H9 (cell line): ENCODE results near the gene HS6ST1. TPM values are rescaled to one million over a fixed set of nuclear protein-coding genes. Genes with fewer than 3 reads are reported as not detected.

ENCODE experiments used
- DNase-seq: peaks from one replicate; pipeline ENCODE4 v3.0.0-alpha.2; 2017
- H2AFZ ChIP-seq: one replicate; pipeline ENCODE4 v1.6.1; 2013; ENCODE audit warnings: mild to moderate bottlenecking, low read length, control low read depth, moderate library complexity
- H2AK5ac ChIP-seq: 2 replicates; pipeline ENCODE4 v1.6.1; 2013; ENCODE audit warnings: low read length, control low read depth, mixed read lengths; ENCODE audit not compliant: insufficient read length
- H2BK120ac ChIP-seq: one replicate; pipeline ENCODE4 v1.6.1; 2013; ENCODE audit warnings: low read depth, mild to moderate bottlenecking, low read length, control low read depth, inconsistent platforms; ENCODE audit not compliant: poor library complexity, severe bottlenecking
- H2BK12ac ChIP-seq: 2 replicates; pipeline ENCODE4 v1.6.1; 2013; ENCODE audit warnings: low read length, control low read depth, mixed read lengths, low read depth; ENCODE audit not compliant: insufficient read length
- H2BK15ac ChIP-seq: 2 replicates; pipeline ENCODE4 v1.6.1; 2013; ENCODE audit warnings: low read depth, low read length, control low read depth
- H2BK20ac ChIP-seq: one replicate; pipeline ENCODE4 v1.6.1; 2013; ENCODE audit warnings: low read depth, mild to moderate bottlenecking, low read length, control low read depth, inconsistent platforms; ENCODE audit not compliant: poor library complexity, severe bottlenecking
- H2BK5ac ChIP-seq: 2 replicates; pipeline ENCODE4 v1.6.1; 2013; ENCODE audit warnings: low read length, control low read depth, mixed read lengths; ENCODE audit not compliant: insufficient read length
- H3K14ac ChIP-seq: 2 replicates; pipeline ENCODE4 v1.6.1; 2013; ENCODE audit warnings: low read length, control low read depth; ENCODE audit not compliant: insufficient read depth
- H3K18ac ChIP-seq: 2 replicates; pipeline ENCODE4 v1.6.1; 2013; ENCODE audit warnings: low read depth, mild to moderate bottlenecking, mixed read lengths, low read length, control low read depth; ENCODE audit not compliant: insufficient read length
- H3K23ac ChIP-seq: 2 replicates; pipeline ENCODE4 v1.6.1; 2013; ENCODE audit warnings: low read length, control low read depth, mixed read lengths, low read depth; ENCODE audit not compliant: insufficient read length
- H3K23me2 ChIP-seq: 2 replicates; pipeline ENCODE4 v1.6.1; 2013; ENCODE audit warnings: low read depth, mild to moderate bottlenecking, mixed read lengths, low read length, control low read depth; ENCODE audit not compliant: insufficient read length, poor library complexity, severe bottlenecking
- H3K27ac ChIP-seq: 2 replicates; pipeline ENCODE4 v1.5.1; 2013; ENCODE audit warnings: low read length, control low read depth, mixed read lengths, low read depth; ENCODE audit not compliant: insufficient read length
- H3K27me3 ChIP-seq: 2 replicates; pipeline ENCODE4 v1.6.1; 2013; ENCODE audit warnings: low read length, control low read depth, inconsistent platforms; ENCODE audit not compliant: insufficient read depth
- H3K4ac ChIP-seq: 2 replicates; pipeline ENCODE4 v1.6.1; 2013; ENCODE audit warnings: low read depth, mild to moderate bottlenecking, control low read depth, inconsistent platforms, low read length, moderate library complexity
- H3K4me1 ChIP-seq: 2 replicates; pipeline ENCODE4 v1.6.1; 2013; ENCODE audit warnings: low read length, control low read depth, inconsistent platforms; ENCODE audit not compliant: insufficient read depth
- H3K4me2 ChIP-seq: 2 replicates; pipeline ENCODE4 v1.6.1; 2013; ENCODE audit warnings: low read length, control low read depth, mixed read lengths; ENCODE audit not compliant: insufficient read length, insufficient read depth
- H3K56ac ChIP-seq: 2 replicates; pipeline ENCODE4 v1.6.1; 2013; ENCODE audit warnings: low read depth, mild to moderate bottlenecking, mixed read lengths, low read length, control low read depth; ENCODE audit not compliant: insufficient read length
- H3K79me1 ChIP-seq: 2 replicates; pipeline ENCODE4 v1.6.1; 2013; ENCODE audit warnings: low read depth, mild to moderate bottlenecking, moderate library complexity, low read length, control low read depth, inconsistent platforms; ENCODE audit not compliant: insufficient read depth, poor library complexity, severe bottlenecking
- H3K79me2 ChIP-seq: 2 replicates; pipeline ENCODE4 v1.6.1; 2013; ENCODE audit warnings: low read length, control low read depth, inconsistent platforms; ENCODE audit not compliant: insufficient read depth
- H3K9ac ChIP-seq: 2 replicates; pipeline ENCODE4 v1.6.1; 2013; ENCODE audit warnings: low read length, control low read depth, mixed read lengths; ENCODE audit not compliant: insufficient read length; ENCODE audit errors: extremely low read depth
- H3K9me3 ChIP-seq: one replicate; pipeline ENCODE4 v1.6.1; 2013; ENCODE audit warnings: low read depth, low read length, inconsistent platforms; ENCODE audit not compliant: control insufficient read depth
- H3T11ph ChIP-seq: one replicate; pipeline ENCODE4 v1.6.1; 2013; ENCODE audit warnings: mild to moderate bottlenecking, low read length, control low read depth, inconsistent platforms
- H4K20me1 ChIP-seq: one replicate; pipeline ENCODE4 v1.6.1; 2013; ENCODE audit not compliant: control insufficient read depth, insufficient read length, insufficient read depth
- H4K5ac ChIP-seq: 2 replicates; pipeline ENCODE4 v1.6.1; 2013; ENCODE audit warnings: low read depth, mild to moderate bottlenecking, mixed read lengths, low read length, control low read depth; ENCODE audit not compliant: insufficient read length
- H4K8ac ChIP-seq: replicated peaks from 2 replicates; pipeline ENCODE4 v1.6.1; 2013; ENCODE audit warnings: low read length, control low read depth, mixed read lengths, low read depth; ENCODE audit not compliant: insufficient read length
- H4K91ac ChIP-seq: 2 replicates; pipeline ENCODE4 v1.6.1; 2013; ENCODE audit warnings: low read depth, mild to moderate bottlenecking, moderate library complexity, mixed read lengths, low read length, control low read depth; ENCODE audit not compliant: insufficient read length
- H3K27ac Mint-ChIP-seq, 3 experiments: 2 replicates in 2 of 3; 3 replicates in 1 of 3; pipeline ENCODE4 v1.8.0; 2020 to 2021; ENCODE audit warnings: mixed read lengths in 3 of 3, mild to moderate bottlenecking in 1 of 3, moderate library complexity in 1 of 3
- H3K27me3 Mint-ChIP-seq: 2 replicates; pipeline ENCODE4 v1.8.0; 2021; ENCODE audit warnings: low read depth, mild to moderate bottlenecking, moderate library complexity, mixed read lengths
- H3K36me3 Mint-ChIP-seq, 3 experiments: 2 replicates in 2 of 3; 3 replicates in 1 of 3; pipeline ENCODE4 v1.8.0; 2020 to 2021; ENCODE audit warnings: low read depth in 3 of 3, mixed read lengths in 3 of 3; ENCODE audit not compliant: insufficient read depth in 1 of 3
- H3K4me1 Mint-ChIP-seq, 2 experiments: 2 replicates each; pipeline ENCODE4 v1.8.0; 2020; ENCODE audit warnings: mixed read lengths in 2 of 2
- H3K4me3 Mint-ChIP-seq, 2 experiments: 2 replicates in 1 of 2; 3 replicates in 1 of 2; pipeline ENCODE4 v1.8.0; 2020 to 2021; ENCODE audit warnings: mild to moderate bottlenecking in 2 of 2, mixed read lengths in 2 of 2, moderate library complexity in 1 of 2
- H3K9me3 Mint-ChIP-seq, 2 experiments: 2 replicates in 1 of 2; 3 replicates in 1 of 2; pipeline ENCODE4 v1.8.0; 2020; ENCODE audit warnings: mild to moderate bottlenecking in 2 of 2, mixed read lengths in 2 of 2, moderate library complexity in 1 of 2
- WGBS: extraction: QIAGEN DNeasy Blood & Tissue Kit; methylation state at CpG from one replicate; pipeline ENCODE4 v1.1.7; 2013; ENCODE audit warnings: missing lambda C conversion rate, low lambda C conversion rate, mixed read lengths; ENCODE audit not compliant: insufficient read length; ENCODE audit errors: extremely low coverage; 5-methylcytosine and 5-hydroxymethylcytosine counted together
- total RNA-seq: library from RNA; stranded (reverse); gene quantifications from 2 replicates; pipeline ENCODE4 v1.2.1, GENCODE V29; 2021
- TF ChIP-seq, protein P1 (sequence below): fragments of 200-600 bp; sonication (generic); conservative IDR thresholded peaks from 3 replicates; pipeline ENCODE4 v1.8.0; 2021; ENCODE audit warnings: antibody characterized with exemption, mild to moderate bottlenecking

Gene HS6ST1
- total RNA-seq, 1 experiment from 2014 or later = 60.2 TPM

DNA sequence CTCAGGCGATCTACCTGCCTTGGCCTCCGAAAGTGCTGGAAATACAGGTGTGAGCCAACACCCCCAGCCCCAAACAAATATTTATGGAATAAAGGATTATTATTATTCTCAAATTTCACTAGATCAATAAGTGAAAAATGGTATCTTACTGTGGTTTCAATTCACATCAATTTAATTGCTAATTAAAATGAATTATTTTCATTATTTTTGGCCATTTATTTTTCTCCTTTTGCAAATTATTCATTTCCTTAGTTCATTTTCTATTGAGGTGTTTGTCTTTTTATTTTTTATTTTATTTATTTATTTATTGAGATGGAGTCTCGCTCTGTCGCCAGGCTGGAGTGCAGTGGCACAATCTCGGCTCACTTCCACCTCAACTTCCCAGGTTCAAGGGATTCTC is 11.9 kb upstream of the HS6ST1 start:
- Mint-ChIP-seq H3K4me1 (no peaks in the 10 kb centered on the region), H3K9me3 (peaks cover 20 to 21% of the 10 kb centered on the region in 2 experiments), H3K27ac (no peak overlapping the region), H3K27me3 (peaks cover 2% of the 10 kb centered on the region; the same call in 1 of the 2 replicates), H3K4me3 (no peak overlapping the region), H3K36me3 (peaks cover 6 to 13% (median 9%) of the 10 kb centered on the region in 3 experiments)
- H3K14ac ChIP-seq = no peak overlapping the region
- H3K4me2 ChIP-seq = no peak overlapping the region
- no peak overlapping the region for H4K8ac ChIP-seq
- H3T11ph ChIP-seq = no peak overlapping the region
- H3K79me2 ChIP-seq = no peaks in the 10 kb centered on the region
- H2BK20ac ChIP-seq = no peak overlapping the region
- no peak overlapping the region for H2AK5ac ChIP-seq
- H3K56ac ChIP-seq = no peak overlapping the region
- no peak overlapping the region for H3K23ac ChIP-seq
- no peak overlapping the region for H4K5ac ChIP-seq
- no peak overlapping the region for H3K9ac ChIP-seq
- H3K4ac ChIP-seq = no peak overlapping the region
- no peak overlapping the region for H4K91ac ChIP-seq
- H2AFZ ChIP-seq = no peak overlapping the region
- no peaks in the 10 kb centered on the region for H3K79me1 ChIP-seq
- H3K23me2 ChIP-seq = no peaks in the 10 kb centered on the region
- no peaks in the 10 kb centered on the region for H4K20me1 ChIP-seq
- TF ChIP-seq, protein P1, sequence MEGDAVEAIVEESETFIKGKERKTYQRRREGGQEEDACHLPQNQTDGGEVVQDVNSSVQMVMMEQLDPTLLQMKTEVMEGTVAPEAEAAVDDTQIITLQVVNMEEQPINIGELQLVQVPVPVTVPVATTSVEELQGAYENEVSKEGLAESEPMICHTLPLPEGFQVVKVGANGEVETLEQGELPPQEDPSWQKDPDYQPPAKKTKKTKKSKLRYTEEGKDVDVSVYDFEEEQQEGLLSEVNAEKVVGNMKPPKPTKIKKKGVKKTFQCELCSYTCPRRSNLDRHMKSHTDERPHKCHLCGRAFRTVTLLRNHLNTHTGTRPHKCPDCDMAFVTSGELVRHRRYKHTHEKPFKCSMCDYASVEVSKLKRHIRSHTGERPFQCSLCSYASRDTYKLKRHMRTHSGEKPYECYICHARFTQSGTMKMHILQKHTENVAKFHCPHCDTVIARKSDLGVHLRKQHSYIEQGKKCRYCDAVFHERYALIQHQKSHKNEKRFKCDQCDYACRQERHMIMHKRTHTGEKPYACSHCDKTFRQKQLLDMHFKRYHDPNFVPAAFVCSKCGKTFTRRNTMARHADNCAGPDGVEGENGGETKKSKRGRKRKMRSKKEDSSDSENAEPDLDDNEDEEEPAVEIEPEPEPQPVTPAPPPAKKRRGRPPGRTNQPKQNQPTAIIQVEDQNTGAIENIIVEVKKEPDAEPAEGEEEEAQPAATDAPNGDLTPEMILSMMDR = no peak
- H2BK15ac ChIP-seq = no peak overlapping the region
- WGBS = no CpG with 5 or more reads among the region's 5 CpGs
- H3K27me3 ChIP-seq = no peaks in the 10 kb centered on the region
- H2BK12ac ChIP-seq = no peak overlapping the region
- H3K4me1 ChIP-seq = no peaks in the 10 kb centered on the region
- no peak for DNase-seq
- H3K9me3 ChIP-seq = no peaks in the 10 kb centered on the region
- H3K18ac ChIP-seq = no peak overlapping the region
- no peak overlapping the region for H3K27ac ChIP-seq
- H2BK5ac ChIP-seq = no peak overlapping the region
- no peak overlapping the region for H2BK120ac ChIP-seq
